CD14-positive monocyte (primary cell): Measurements from ENCODE around the gene CAPN6. TPM values are rescaled to one million over a fixed set of nuclear protein-coding genes. Genes with fewer than 3 reads are reported as not detected.

Experiments
- DNase-seq, 3 donors: peaks; one replicate each; pipeline ENCODE4 v3.0.0-alpha.2; 2011 to 2022
- H2AFZ ChIP-seq: 2 replicates; pipeline ENCODE4 v1.6.0; 2012; ENCODE audit warnings: mild to moderate bottlenecking, low read depth, low read length, inconsistent platforms; ENCODE audit not compliant: insufficient read depth, poor library complexity, severe bottlenecking
- H3K27ac ChIP-seq, 2 donors: 1 replicate in 1 of 2; 2 replicates in 1 of 2; pipeline ENCODE4 v1.5.1; 2012 to 2013; ENCODE audit warnings: low read length in 2 of 2, control low read depth in 1 of 2, inconsistent platforms in 1 of 2, low read depth in 1 of 2, mild to moderate bottlenecking in 1 of 2
- H3K27me3 ChIP-seq, 2 donors: one replicate each; pipeline versions ENCODE4 v1.6.0 to v1.6.1; 2011 to 2013; ENCODE audit warnings: low read length in 2 of 2; ENCODE audit not compliant: control insufficient read depth in 2 of 2, insufficient read depth in 2 of 2
- H3K36me3 ChIP-seq, 2 donors: replicated peaks in 1 of 2; 1 replicate in 1 of 2; 2 replicates in 1 of 2; pipeline versions ENCODE4 v1.5.1 to v1.6.1; 2012 to 2013; ENCODE audit warnings: low read length in 2 of 2, control low read depth in 1 of 2, inconsistent platforms in 1 of 2, mild to moderate bottlenecking in 1 of 2; ENCODE audit not compliant: insufficient read depth in 2 of 2, control insufficient read depth in 1 of 2
- H3K4me1 ChIP-seq, 2 donors: 1 replicate in 1 of 2; 2 replicates in 1 of 2; pipeline versions ENCODE4 v1.5.1 to v1.6.1; 2012 to 2013; ENCODE audit warnings: low read length in 2 of 2, control low read depth in 1 of 2, inconsistent platforms in 1 of 2, mild to moderate bottlenecking in 1 of 2, moderate library complexity in 1 of 2; ENCODE audit not compliant: insufficient read depth in 2 of 2, control insufficient read depth in 1 of 2
- H3K4me2 ChIP-seq: replicated peaks from 2 replicates; pipeline ENCODE3; 2012; ENCODE audit warnings: low read length, moderate library complexity, mild to moderate bottlenecking; ENCODE audit not compliant: poor library complexity, severe bottlenecking; ENCODE audit errors: extremely low read depth
- H3K4me3 ChIP-seq, 3 experiments: fragments of 200-600 bp in 1 of 3; sonication (generic) in 1 of 3; replicated peaks in 1 of 3; 1 replicate in 2 of 3; 2 replicates in 1 of 3; pipeline ENCODE4 v1.5.1; 2011 to 2013; ENCODE audit warnings: low read length in 3 of 3, mild to moderate bottlenecking in 3 of 3, control low read depth in 2 of 3, low read depth in 2 of 3, inconsistent platforms in 1 of 3, moderate library complexity in 1 of 3
- H3K79me2 ChIP-seq: 2 replicates; pipeline ENCODE4 v1.6.0; 2012; ENCODE audit warnings: mild to moderate bottlenecking, control low read depth, inconsistent platforms, low read length, moderate library complexity; ENCODE audit not compliant: insufficient read depth
- H3K9ac ChIP-seq: 2 replicates; pipeline ENCODE4 v1.6.0; 2017; ENCODE audit warnings: low read length, mild to moderate bottlenecking; ENCODE audit not compliant: insufficient read depth, poor library complexity, severe bottlenecking
- H3K9me3 ChIP-seq, 2 donors: replicated peaks in 1 of 2; 1 replicate in 1 of 2; 2 replicates in 1 of 2; pipeline versions ENCODE4 v1.5.1 to v1.6.1; 2012 to 2013; ENCODE audit warnings: low read length in 2 of 2, control low read depth in 1 of 2; ENCODE audit not compliant: control insufficient read depth in 1 of 2, insufficient read depth in 1 of 2
- H4K20me1 ChIP-seq: 2 replicates; pipeline ENCODE4 v1.6.0; 2012; ENCODE audit warnings: mild to moderate bottlenecking, low read length, control low read depth, moderate library complexity; ENCODE audit not compliant: insufficient read depth
- H3K27ac Mint-ChIP-seq, 7 donors: one replicate each; pipeline ENCODE4 v1.8.0; 2020; ENCODE audit warnings: mild to moderate bottlenecking in 7 of 7, mixed read lengths in 7 of 7, moderate library complexity in 6 of 7, inconsistent platforms in 2 of 7
- H3K27me3 Mint-ChIP-seq, 3 donors: one replicate each; pipeline ENCODE4 v1.8.0; 2021 to 2022; ENCODE audit warnings: low read depth in 3 of 3, mild to moderate bottlenecking in 3 of 3, mixed read lengths in 3 of 3, moderate library complexity in 3 of 3, inconsistent platforms in 1 of 3
- H3K36me3 Mint-ChIP-seq, 2 donors: one replicate each; pipeline ENCODE4 v1.8.0; 2020; ENCODE audit warnings: mixed read lengths in 2 of 2, inconsistent platforms in 1 of 2, mild to moderate bottlenecking in 1 of 2
- H3K4me1 Mint-ChIP-seq: one replicate; pipeline ENCODE4 v1.8.0; 2020; ENCODE audit warnings: mild to moderate bottlenecking, mixed read lengths
- H3K4me3 Mint-ChIP-seq, 2 donors: one replicate each; pipeline ENCODE4 v1.8.0; 2020; ENCODE audit warnings: mild to moderate bottlenecking in 2 of 2, mixed read lengths in 2 of 2, moderate library complexity in 1 of 2
- H3K9me3 Mint-ChIP-seq, 7 donors: one replicate each; pipeline ENCODE4 v1.8.0; 2020 to 2022; ENCODE audit warnings: mixed read lengths in 7 of 7, mild to moderate bottlenecking in 6 of 7, moderate library complexity in 6 of 7, inconsistent platforms in 2 of 7
- WGBS: methylation state at CpG from one replicate; pipeline ENCODE4 v1.1.5; 2013; ENCODE audit warnings: missing lambda C conversion rate; ENCODE audit not compliant: insufficient coverage; 5-methylcytosine and 5-hydroxymethylcytosine counted together
- intact Hi-C, 2 donors: fragments of 100-400 bp; cut with micrococcal nuclease; formaldehyde crosslinking; loops; one replicate each; pipeline versions ENCODE4 v1.15.0 to v1.15.1; 2023
- polyA plus RNA-seq, 3 donors: library from polyadenylated mRNA; depleted of rRNA in 1 of 3; unstranded in 2 of 3; stranded (reverse) in 1 of 3; fragments of 300-500 nt in 2 of 3; fragments of >200 nt in 1 of 3; fragmentation: Illumina TruSeq in 2 of 3; gene quantifications; 1 replicate in 2 of 3; 2 replicates in 1 of 3; pipeline ENCODE4 v1.2.3, GENCODE V29; 2012 to 2021
- TF ChIP-seq, protein P1 (sequence below): fragments of 200-600 bp; IDR thresholded peaks from one replicate; pipeline ENCODE4 v1.8.0; 2022; ENCODE audit warnings: antibody characterized with exemption, mild to moderate bottlenecking

The CAPN6 gene
- polyA plus RNA-seq, 3 donors: not detected

DNA sequence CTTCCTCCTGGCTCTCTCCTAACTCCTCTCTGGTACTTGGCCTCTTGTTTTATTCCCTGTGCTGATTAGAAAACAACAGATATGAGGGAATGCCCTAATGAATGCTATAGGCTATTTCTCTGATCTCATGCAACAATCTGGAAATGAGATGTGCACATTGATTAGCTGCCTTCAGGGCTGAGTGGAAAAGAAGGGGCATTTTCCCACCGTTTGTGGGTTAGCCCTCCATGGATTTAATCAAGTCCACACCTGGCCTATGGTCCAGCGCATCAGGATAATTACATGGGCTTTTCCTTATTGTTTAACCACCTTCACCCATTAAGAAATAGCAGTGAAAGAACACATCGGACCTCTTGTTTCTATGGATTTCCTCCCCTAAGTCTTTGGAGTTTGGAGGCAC, 70.0 kb downstream of the CAPN6 start:
- no peak overlapping the region for H3K27ac Mint-ChIP-seq
- no peak overlapping the region for H3K9ac ChIP-seq

DNA sequence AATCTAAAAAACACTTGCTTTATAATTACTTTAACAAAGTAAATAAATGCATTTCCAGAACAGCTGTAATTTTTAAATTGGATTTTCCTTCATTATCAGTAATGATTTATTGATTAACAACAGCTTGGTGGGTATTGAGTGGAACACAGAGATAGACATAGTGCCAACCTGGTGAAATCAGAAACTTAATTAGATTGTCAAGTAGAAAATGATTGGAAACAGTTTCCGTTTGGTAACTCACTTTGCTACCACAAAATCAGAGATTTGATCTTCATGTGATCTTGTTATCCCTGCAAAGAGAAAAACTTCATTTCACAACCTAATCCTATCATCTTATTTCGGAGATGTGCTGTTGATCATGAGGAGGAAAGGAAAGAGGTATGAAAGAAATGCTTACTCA, 70.8 kb downstream of the CAPN6 start:
- Histone ChIP-seq H3K4me3 (no peak overlapping the region), H2AFZ (no peak overlapping the region), H3K4me2 (no peak overlapping the region), H3K27me3 (peaks cover 0 to 9% of the 10 kb centered on the region in 2 donors), H3K4me1 (no peaks in the 10 kb centered on the region), H4K20me1 (no peaks in the 10 kb centered on the region), H3K27ac (no peak overlapping the region), H3K36me3 (no peaks in the 10 kb centered on the region), H3K9me3 (no peaks in the 10 kb centered on the region), H3K79me2 (no peaks in the 10 kb centered on the region), H3K9ac (no peak overlapping the region)
- Mint-ChIP-seq H3K36me3 (no peaks in the 10 kb centered on the region), H3K27me3 (peaks cover 0 to 1% (median 0%) of the 10 kb centered on the region in 3 donors), H3K27ac (no peak overlapping the region), H3K4me1 (no peaks in the 10 kb centered on the region), H3K4me3 (no peak overlapping the region), H3K9me3 (peaks cover 0 to 2% (median 0%) of the 10 kb centered on the region in 7 donors)
- WGBS: no CpG with 5 or more reads among the region's 2 CpGs
- TF ChIP-seq, protein P1, sequence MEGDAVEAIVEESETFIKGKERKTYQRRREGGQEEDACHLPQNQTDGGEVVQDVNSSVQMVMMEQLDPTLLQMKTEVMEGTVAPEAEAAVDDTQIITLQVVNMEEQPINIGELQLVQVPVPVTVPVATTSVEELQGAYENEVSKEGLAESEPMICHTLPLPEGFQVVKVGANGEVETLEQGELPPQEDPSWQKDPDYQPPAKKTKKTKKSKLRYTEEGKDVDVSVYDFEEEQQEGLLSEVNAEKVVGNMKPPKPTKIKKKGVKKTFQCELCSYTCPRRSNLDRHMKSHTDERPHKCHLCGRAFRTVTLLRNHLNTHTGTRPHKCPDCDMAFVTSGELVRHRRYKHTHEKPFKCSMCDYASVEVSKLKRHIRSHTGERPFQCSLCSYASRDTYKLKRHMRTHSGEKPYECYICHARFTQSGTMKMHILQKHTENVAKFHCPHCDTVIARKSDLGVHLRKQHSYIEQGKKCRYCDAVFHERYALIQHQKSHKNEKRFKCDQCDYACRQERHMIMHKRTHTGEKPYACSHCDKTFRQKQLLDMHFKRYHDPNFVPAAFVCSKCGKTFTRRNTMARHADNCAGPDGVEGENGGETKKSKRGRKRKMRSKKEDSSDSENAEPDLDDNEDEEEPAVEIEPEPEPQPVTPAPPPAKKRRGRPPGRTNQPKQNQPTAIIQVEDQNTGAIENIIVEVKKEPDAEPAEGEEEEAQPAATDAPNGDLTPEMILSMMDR: no peak
- DNase-seq: no peak
- intact Hi-C loops: no loop called here

More for the DNA sequence above, 70.0 kb downstream of the CAPN6 start:
- no peaks in the 10 kb centered on the region for H3K4me1 ChIP-seq
- no peaks in the 10 kb centered on the region for H3K9me3 ChIP-seq
- H3K4me3 ChIP-seq: no peak overlapping the region
- no peaks in the 10 kb centered on the region for H3K36me3 ChIP-seq
- Mint-ChIP-seq H3K9me3 (peaks cover 0 to 2% (median 0%) of the 10 kb centered on the region in 7 donors), H3K27me3 (peaks cover 0 to 1% (median 0%) of the 10 kb centered on the region in 3 donors), H3K4me1 (no peaks in the 10 kb centered on the region), H3K4me3 (no peak overlapping the region), H3K36me3 (no peaks in the 10 kb centered on the region)
- H3K4me2 ChIP-seq: no peak overlapping the region
- H3K79me2 ChIP-seq: no peaks in the 10 kb centered on the region
- H4K20me1 ChIP-seq: no peaks in the 10 kb centered on the region
- intact Hi-C loops: no loop called here
- WGBS: no CpG with 5 or more reads among the region's 3 CpGs
- no peak overlapping the region for H3K27ac ChIP-seq
- no peak overlapping the region for H2AFZ ChIP-seq
- TF ChIP-seq, protein P1: no peak
- H3K27me3 ChIP-seq: peaks cover 0 to 9% of the 10 kb centered on the region in 2 donors
- DNase-seq: no peak

Other genes starting within 250 kb of the CAPN6 start
- gene PAK3, start 174.3 kb downstream of the CAPN6 start, polyA plus RNA-seq: not detected
- not detected for gene DCX, start 141.7 kb upstream of the CAPN6 start, polyA plus RNA-seq
- gene SERTM2, start 241.2 kb upstream of the CAPN6 start, polyA plus RNA-seq: not detected